Osteoblast (primary cell): ENCODE measurements around the gene SMIM20. TPM values are rescaled to one million over a fixed set of nuclear protein-coding genes. Genes with fewer than 3 reads are reported as not detected.

Source experiments
- DNase-seq: peaks from one replicate; pipeline ENCODE4 v3.0.0; 2011; ENCODE audit warnings: low spot score, mixed read lengths; ENCODE audit not compliant: insufficient read length; ENCODE audit errors: missing footprints
- H2AFZ ChIP-seq: 2 replicates; pipeline ENCODE4 v1.6.0; 2011; ENCODE audit warnings: mild to moderate bottlenecking, low read length
- H3K27ac ChIP-seq: 2 replicates; pipeline ENCODE4 v1.5.1; 2011; ENCODE audit warnings: mild to moderate bottlenecking, low read depth, low read length, moderate library complexity
- H3K27me3 ChIP-seq: 2 replicates; pipeline ENCODE4 v1.6.0; 2012; ENCODE audit warnings: mild to moderate bottlenecking, control low read depth, inconsistent platforms, low read length, moderate library complexity; ENCODE audit not compliant: insufficient read depth
- H3K36me3 ChIP-seq: 2 replicates; pipeline ENCODE4 v1.5.1; 2011; ENCODE audit warnings: mild to moderate bottlenecking, low read length, control low read depth, moderate library complexity; ENCODE audit not compliant: insufficient read depth
- H3K4me1 ChIP-seq: 2 replicates; pipeline ENCODE4 v1.5.1; 2011; ENCODE audit warnings: mild to moderate bottlenecking, low read length, control low read depth, moderate library complexity; ENCODE audit not compliant: insufficient read depth
- H3K4me2 ChIP-seq: 2 replicates; pipeline ENCODE4 v1.6.0; 2011; ENCODE audit warnings: mild to moderate bottlenecking, low read length; ENCODE audit not compliant: insufficient read depth
- H3K4me3 ChIP-seq: fragments of 200-600 bp; sonication (generic); 3 replicates; pipeline ENCODE4 v1.5.1; 2012; ENCODE audit warnings: mild to moderate bottlenecking, low read length, inconsistent platforms; ENCODE audit not compliant: insufficient read depth
- H3K79me2 ChIP-seq: 2 replicates; pipeline ENCODE4 v1.6.0; 2012; ENCODE audit warnings: mild to moderate bottlenecking, low read length, control low read depth, inconsistent platforms; ENCODE audit not compliant: insufficient read depth
- H3K9me3 ChIP-seq: 2 replicates; pipeline ENCODE4 v1.5.1; 2011; ENCODE audit warnings: low read depth, low read length, control low read depth
- H4K20me1 ChIP-seq: 2 replicates; pipeline ENCODE4 v1.6.0; 2012; ENCODE audit warnings: mild to moderate bottlenecking, low read length, control low read depth; ENCODE audit not compliant: insufficient read depth
- total RNA-seq: library from RNA; depleted of rRNA; stranded (reverse); fragments of >200 nt; gene quantifications from 2 replicates; pipeline ENCODE4 v1.2.3, GENCODE V29; 2012
- TF ChIP-seq, protein P1 (sequence below): IDR thresholded peaks from 2 replicates; pipeline ENCODE4 v1.5.1; 2011; ENCODE audit warnings: mild to moderate bottlenecking, low read depth, low read length, moderate library complexity; ENCODE audit errors: extremely low read depth

The SMIM20 gene
- total RNA-seq, 1 donor: 34.7 TPM

DNA sequence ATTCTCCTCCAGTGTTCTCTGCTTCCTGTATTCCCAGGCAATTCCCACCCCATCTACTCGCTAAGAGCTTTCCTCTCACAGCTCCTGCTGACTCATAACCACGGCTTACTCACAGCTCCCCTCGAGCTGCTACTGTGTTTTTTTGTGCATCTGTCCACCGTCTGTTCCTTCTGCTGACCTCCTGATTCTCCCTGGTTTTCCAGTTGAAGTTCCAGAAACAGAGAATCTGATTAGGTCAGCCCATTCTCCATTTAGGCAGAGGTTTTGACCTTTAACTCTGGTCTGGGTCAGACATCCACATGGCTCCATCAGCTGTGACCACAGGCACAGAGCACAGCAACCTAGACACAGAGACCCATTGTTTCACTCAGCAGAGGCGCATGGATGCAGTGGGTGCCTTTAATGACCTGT is 5.5 kb upstream of the SMIM20 start:
- H2AFZ ChIP-seq: no peak overlapping the region

DNA sequence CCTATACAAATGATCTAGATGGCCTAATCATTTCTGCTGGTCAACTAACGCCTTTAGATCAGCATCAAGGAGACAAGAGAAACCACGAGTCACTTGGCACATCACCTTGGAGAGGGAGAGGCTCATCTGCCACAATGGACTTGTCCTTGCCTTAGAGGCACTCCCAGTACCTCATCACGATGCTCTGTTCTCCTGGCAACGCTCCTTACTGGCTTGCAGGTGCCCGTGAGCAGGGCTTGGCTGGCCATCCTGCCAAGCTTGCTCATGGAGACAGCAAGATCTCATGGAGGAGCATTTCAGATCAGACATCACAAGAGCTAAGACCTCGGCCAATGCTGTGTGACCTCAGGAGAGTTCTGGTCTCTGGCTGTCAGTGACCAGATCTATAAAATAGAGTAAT is 2.7 kb upstream of the SMIM20 start:
- Histone ChIP-seq H3K36me3 (no peaks in the 10 kb centered on the region), H3K9me3 (no peaks in the 10 kb centered on the region), H4K20me1 (no peaks in the 10 kb centered on the region), H3K27ac (no peak overlapping the region), H3K79me2 (peaks cover 19% of the 10 kb centered on the region), H2AFZ (no peak overlapping the region), H3K27me3 (no peaks in the 10 kb centered on the region), H3K4me2 (no peak overlapping the region), H3K4me1 (peaks cover 26% of the 10 kb centered on the region), H3K4me3 (no peak overlapping the region)
- TF ChIP-seq, protein P1, sequence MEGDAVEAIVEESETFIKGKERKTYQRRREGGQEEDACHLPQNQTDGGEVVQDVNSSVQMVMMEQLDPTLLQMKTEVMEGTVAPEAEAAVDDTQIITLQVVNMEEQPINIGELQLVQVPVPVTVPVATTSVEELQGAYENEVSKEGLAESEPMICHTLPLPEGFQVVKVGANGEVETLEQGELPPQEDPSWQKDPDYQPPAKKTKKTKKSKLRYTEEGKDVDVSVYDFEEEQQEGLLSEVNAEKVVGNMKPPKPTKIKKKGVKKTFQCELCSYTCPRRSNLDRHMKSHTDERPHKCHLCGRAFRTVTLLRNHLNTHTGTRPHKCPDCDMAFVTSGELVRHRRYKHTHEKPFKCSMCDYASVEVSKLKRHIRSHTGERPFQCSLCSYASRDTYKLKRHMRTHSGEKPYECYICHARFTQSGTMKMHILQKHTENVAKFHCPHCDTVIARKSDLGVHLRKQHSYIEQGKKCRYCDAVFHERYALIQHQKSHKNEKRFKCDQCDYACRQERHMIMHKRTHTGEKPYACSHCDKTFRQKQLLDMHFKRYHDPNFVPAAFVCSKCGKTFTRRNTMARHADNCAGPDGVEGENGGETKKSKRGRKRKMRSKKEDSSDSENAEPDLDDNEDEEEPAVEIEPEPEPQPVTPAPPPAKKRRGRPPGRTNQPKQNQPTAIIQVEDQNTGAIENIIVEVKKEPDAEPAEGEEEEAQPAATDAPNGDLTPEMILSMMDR: no peak
- DNase-seq: peak; percentile 41

More for the DNA sequence above, 5.5 kb upstream of the SMIM20 start:
- peaks cover 12% of the 10 kb centered on the region for H3K4me1 ChIP-seq
- no peak overlapping the region for H3K4me3 ChIP-seq
- no peaks in the 10 kb centered on the region for H3K9me3 ChIP-seq
- peak overlapping the region; percentile 27 for H3K4me2 ChIP-seq
- no peaks in the 10 kb centered on the region for H4K20me1 ChIP-seq
- peak overlapping the region; percentile 2 for H3K27ac ChIP-seq
- DNase-seq: peak; percentile 98
- no peaks in the 10 kb centered on the region for H3K79me2 ChIP-seq
- TF ChIP-seq, protein P1: no peak
- H3K27me3 ChIP-seq: no peaks in the 10 kb centered on the region
- no peaks in the 10 kb centered on the region for H3K36me3 ChIP-seq

DNA sequence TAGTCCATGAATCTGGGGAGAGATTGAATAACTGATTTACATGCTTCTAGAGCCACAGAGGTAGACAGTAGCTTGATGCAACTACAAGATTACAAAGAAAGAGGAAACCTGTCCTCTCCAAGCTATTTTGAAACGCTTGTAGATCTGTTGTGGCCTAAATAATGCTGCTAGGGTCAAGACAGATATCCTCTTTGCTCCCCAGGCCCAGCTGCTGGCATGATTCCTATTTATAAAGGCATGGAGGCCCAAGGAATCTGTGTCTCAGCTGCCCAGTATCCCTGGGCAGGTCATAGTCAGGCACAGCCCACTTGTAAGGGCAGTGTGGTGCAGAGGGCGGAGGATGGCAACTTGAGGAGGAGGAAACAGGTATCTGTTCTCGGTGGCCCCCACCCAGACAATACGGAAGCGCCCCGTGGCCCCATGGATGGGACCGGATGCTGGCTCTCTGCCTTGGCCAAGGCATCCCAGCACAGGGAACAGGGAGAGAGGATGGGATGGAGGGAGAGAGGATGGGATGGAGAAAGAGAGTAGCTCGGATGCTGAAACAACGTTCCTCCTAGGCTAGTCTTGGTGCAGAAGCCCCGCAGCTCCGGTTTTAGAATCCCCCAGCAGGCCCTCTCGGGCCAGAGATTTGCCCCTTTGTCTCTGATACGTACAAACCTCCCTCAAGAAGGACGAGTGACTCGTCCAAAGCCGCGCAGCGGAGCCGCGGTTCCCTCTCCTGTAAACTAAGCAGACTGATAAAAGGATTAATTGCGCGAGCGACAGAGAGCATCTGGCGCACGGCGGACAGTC is 767 bp upstream of the SMIM20 start:
- peak overlapping the region; percentile 95 for H3K4me2 ChIP-seq

More for the DNA sequence above, 767 bp upstream of the SMIM20 start:
- H3K79me2 ChIP-seq: peaks cover 27% of the 10 kb centered on the region
- H3K27me3 ChIP-seq: no peaks in the 10 kb centered on the region
- TF ChIP-seq, protein P1: no peak
- no peaks in the 10 kb centered on the region for H3K36me3 ChIP-seq
- peaks cover 25% of the 10 kb centered on the region for H3K4me1 ChIP-seq
- no peaks in the 10 kb centered on the region for H3K9me3 ChIP-seq
- H3K4me3 ChIP-seq: peak overlapping the region; percentile 85
- peak overlapping the region; percentile 82 for H3K27ac ChIP-seq
- DNase-seq: peak; percentile 5
- H4K20me1 ChIP-seq: no peaks in the 10 kb centered on the region
- peak overlapping the region; percentile 99 for H2AFZ ChIP-seq
